Karpas-422 (cell line): Measurements from ENCODE around the gene TCEAL3. TPM values are rescaled to one million over a fixed set of nuclear protein-coding genes. Genes with fewer than 3 reads are reported as not detected.
A peak's percentile ranks its signal among the peaks of the same experiment; 100 is the strongest.

Experiments used
- DNase-seq: peaks from one replicate; pipeline ENCODE4 v3.0.0-alpha.2; 2015
- H2AFZ ChIP-seq: fragments of 200-600 bp; sonication (generic); 2 replicates; pipeline ENCODE4 v1.6.1; 2014; ENCODE audit warnings: antibody characterized with exemption, low read length, mixed read lengths
- H3K27ac ChIP-seq: fragments of 200-600 bp; sonication (generic); 2 replicates; pipeline ENCODE4 v1.5.1; 2014; ENCODE audit warnings: mild to moderate bottlenecking, low read length, moderate library complexity
- H3K27me3 ChIP-seq: fragments of 200-600 bp; sonication (generic); 2 replicates; pipeline ENCODE4 v1.6.1; 2014; ENCODE audit warnings: low read length, mixed read lengths
- H3K36me3 ChIP-seq: fragments of 200-600 bp; sonication (generic); 2 replicates; pipeline ENCODE4 v1.6.1; 2014; ENCODE audit warnings: low read length, mixed read lengths; ENCODE audit not compliant: insufficient read depth
- H3K4me1 ChIP-seq: fragments of 200-600 bp; sonication (generic); 2 replicates; pipeline ENCODE4 v1.6.1; 2014; ENCODE audit warnings: mild to moderate bottlenecking, low read length, mixed read lengths
- H3K4me2 ChIP-seq: fragments of 200-600 bp; sonication (generic); 2 replicates; pipeline ENCODE4 v1.6.1; 2014; ENCODE audit warnings: low read length, low read depth, mild to moderate bottlenecking; ENCODE audit not compliant: poor library complexity, severe bottlenecking
- H3K4me3 ChIP-seq: fragments of 200-600 bp; sonication (generic); 2 replicates; pipeline ENCODE4 v1.5.1; 2014; ENCODE audit warnings: mild to moderate bottlenecking, antibody characterized with exemption, low read length, mixed read lengths
- H3K79me2 ChIP-seq: fragments of 200-600 bp; sonication (generic); 2 replicates; pipeline ENCODE4 v1.6.1; 2014; ENCODE audit warnings: mild to moderate bottlenecking, low read length, mixed read lengths
- H3K9ac ChIP-seq: fragments of 200-600 bp; sonication (generic); 2 replicates; pipeline ENCODE4 v1.6.0; 2014; ENCODE audit warnings: low read length
- H3K9me2 ChIP-seq: fragments of 200-600 bp; sonication (generic), shearing (Covaris generic); replicated peaks from 2 replicates; pipeline ENCODE4 v1.6.0; 2014; ENCODE audit warnings: mild to moderate bottlenecking, low read length, moderate library complexity; ENCODE audit not compliant: insufficient read depth
- H3K9me3 ChIP-seq: fragments of 300-700, 200-600 bp; sonication (generic); 2 replicates; pipeline ENCODE4 v1.6.1; 2014; ENCODE audit warnings: low read length, mixed read lengths
- H4K20me1 ChIP-seq: fragments of 200-600 bp; sonication (generic); 2 replicates; pipeline ENCODE4 v1.6.1; 2014; ENCODE audit warnings: mild to moderate bottlenecking, antibody characterized with exemption, low read length, low read depth; ENCODE audit not compliant: insufficient read depth
- total RNA-seq: library from RNA; depleted of rRNA; stranded (reverse); fragments of >200 nt; shearing (Covaris generic); gene quantifications from 2 replicates; pipeline ENCODE4 v1.2.3, GENCODE V29; 2014; ENCODE audit warnings: low replicate concordance; rRNA removed

The TCEAL3 gene, protein sequence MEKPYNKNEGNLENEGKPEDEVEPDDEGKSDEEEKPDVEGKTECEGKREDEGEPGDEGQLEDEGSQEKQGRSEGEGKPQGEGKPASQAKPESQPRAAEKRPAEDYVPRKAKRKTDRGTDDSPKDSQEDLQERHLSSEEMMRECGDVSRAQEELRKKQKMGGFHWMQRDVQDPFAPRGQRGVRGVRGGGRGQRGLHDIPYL
- 1.8 and 6.9 TPM in 2 replicates for total RNA-seq

DNA sequence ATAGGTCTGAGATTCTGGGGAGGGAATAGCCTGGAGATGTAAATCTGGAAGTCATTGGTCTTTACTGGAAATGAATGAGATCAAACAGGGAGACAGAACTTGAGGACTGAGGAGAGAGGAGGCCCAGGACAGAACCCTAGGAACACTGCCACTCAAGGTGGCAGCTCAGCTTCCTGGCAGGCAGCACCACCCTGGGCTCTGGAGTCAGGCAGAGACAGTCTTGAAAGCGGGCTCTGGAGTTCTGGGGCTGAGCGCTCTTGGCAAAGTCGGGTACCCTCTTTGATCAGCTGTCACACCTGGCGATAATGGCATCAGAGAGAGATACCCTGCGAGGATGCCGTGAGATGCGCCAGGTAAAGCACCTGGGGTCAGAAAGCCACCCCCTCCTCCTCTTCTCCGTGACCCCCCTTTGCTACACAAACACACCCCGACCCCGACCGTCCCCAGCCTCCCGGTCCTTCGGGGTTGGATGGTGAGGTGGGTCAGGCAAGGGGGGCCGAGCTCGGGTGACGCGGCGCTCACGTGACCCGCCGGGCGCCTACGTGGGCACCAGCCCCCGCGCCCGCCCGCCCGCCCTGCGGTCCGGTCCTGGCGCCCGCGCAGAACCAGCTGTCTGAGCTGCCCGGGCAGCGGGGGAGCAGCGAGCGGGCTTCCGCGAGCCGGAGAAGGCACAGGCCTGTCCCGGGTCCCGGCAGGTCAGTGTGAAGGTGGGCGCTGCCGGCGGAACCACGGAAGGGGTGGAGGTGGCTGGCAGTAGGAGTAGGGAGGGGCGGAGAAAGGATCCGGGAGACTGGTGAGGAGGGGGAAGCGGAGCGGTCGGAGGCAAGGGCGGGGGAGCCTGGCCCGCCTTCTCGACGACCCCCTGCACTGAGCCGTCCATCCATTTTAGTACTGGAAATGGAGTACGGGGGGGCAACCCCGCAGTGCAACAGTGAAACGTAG is at the start of gene TCEAL3:
TCEAL3 (plus strand) TSS at position 600 of the 942 bp plus-strand sequence. CDS start 1,102 bp downstream, outside the sequence.
- H3K79me2 ChIP-seq: no peaks in the 10 kb centered on the region
- H3K27me3 ChIP-seq: no peaks in the 10 kb centered on the region
- peak within 1 kb of the TSS; percentile 70 for H3K4me2 ChIP-seq
- DNase-seq: no peak
- peak within 1 kb of the TSS; percentile 70 for H3K4me3 ChIP-seq
- H3K9me2 ChIP-seq: no peaks in the 10 kb centered on the region
- peak within 1 kb of the TSS; percentile 86 for H2AFZ ChIP-seq
- H3K27ac ChIP-seq: no peak within 1 kb of the TSS
- H3K9me3 ChIP-seq: no peaks in the 10 kb centered on the region
- H3K9ac ChIP-seq: peak within 1 kb of the TSS; percentile 67
- no peaks in the 10 kb centered on the region for H4K20me1 ChIP-seq
- no peaks in the 10 kb centered on the region for H3K36me3 ChIP-seq
- peaks cover 4% of the 10 kb centered on the region; the same call in 1 of the 2 replicates for H3K4me1 ChIP-seq

DNA sequence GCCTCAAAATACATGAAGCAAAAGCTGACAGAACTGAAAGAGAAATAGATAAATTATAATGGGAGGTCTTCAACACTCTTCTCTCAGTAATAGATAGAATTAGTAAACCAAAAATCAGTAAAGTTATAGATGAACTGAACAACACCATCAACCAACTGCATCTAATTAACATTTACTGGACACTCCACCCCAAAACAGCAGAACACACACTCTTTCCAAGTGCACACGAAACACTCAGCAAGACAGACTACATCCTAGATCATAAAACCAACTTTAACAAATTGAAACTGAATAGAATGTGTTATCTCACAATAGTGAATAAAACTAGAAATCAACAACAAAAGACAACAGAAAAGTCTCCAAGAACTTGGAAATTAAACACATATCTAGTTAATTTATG is 47.5 kb upstream of the TCEAL3 start:
- H3K27me3 ChIP-seq: no peaks in the 10 kb centered on the region
- no peaks in the 10 kb centered on the region for H3K9me3 ChIP-seq
- no peaks in the 10 kb centered on the region for H3K9me2 ChIP-seq
- no peak for DNase-seq
- no peak overlapping the region for H2AFZ ChIP-seq
- H4K20me1 ChIP-seq: no peaks in the 10 kb centered on the region
- H3K36me3 ChIP-seq: no peaks in the 10 kb centered on the region
- H3K4me2 ChIP-seq: no peak overlapping the region
- no peak overlapping the region for H3K9ac ChIP-seq
- no peaks in the 10 kb centered on the region for H3K79me2 ChIP-seq
- peaks cover 8% of the 10 kb centered on the region for H3K4me1 ChIP-seq
- H3K4me3 ChIP-seq: no peak overlapping the region
- H3K27ac ChIP-seq: no peak overlapping the region

GRCh38 chrX:103562801-103563200 is 45.0 kb upstream of the TCEAL3 start:
- no peaks in the 10 kb centered on the region for H3K9me3 ChIP-seq
- H3K4me3 ChIP-seq: no peak overlapping the region
- no peaks in the 10 kb centered on the region for H3K27me3 ChIP-seq
- no peak overlapping the region for H3K4me2 ChIP-seq
- no peaks in the 10 kb centered on the region for H3K9me2 ChIP-seq
- H4K20me1 ChIP-seq: no peaks in the 10 kb centered on the region
- H3K79me2 ChIP-seq: no peaks in the 10 kb centered on the region
- H3K27ac ChIP-seq: no peak overlapping the region
- H3K36me3 ChIP-seq: no peaks in the 10 kb centered on the region
- no peak for DNase-seq
- H2AFZ ChIP-seq: no peak overlapping the region
- H3K4me1 ChIP-seq: peaks cover 15% of the 10 kb centered on the region
- no peak overlapping the region for H3K9ac ChIP-seq

DNA sequence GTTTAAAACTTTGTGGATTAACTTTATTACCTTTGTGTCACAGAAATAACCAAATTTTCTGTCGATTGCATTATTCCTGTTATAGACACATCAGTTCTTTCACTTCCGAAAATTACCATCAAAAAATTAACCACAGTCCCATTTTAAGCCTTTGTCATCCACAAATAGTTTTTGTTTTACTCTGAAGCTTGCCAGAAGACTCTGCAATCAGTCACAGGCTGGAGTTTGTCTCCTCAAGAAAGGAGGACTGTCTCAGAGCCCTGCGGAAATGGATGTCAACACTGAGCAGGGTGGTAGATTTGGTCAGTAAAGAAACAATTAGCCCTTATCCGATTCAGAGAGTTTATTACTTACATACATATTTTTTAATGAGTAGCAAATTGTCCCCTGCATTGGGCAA is 42.6 kb upstream of the TCEAL3 start:
- H2AFZ ChIP-seq: no peak overlapping the region
- DNase-seq: peak; percentile 61
- peak overlapping the region; percentile 17; the same call in 1 of the 2 replicates for H3K9ac ChIP-seq

GRCh38 chrX:103565752-103566151 is 42.0 kb upstream of the TCEAL3 start:
- H3K4me2 ChIP-seq: peak overlapping the region; percentile 35
- H3K27ac ChIP-seq: no peak overlapping the region
- H3K27me3 ChIP-seq: no peaks in the 10 kb centered on the region
- H3K9me3 ChIP-seq: no peaks in the 10 kb centered on the region
- no peak overlapping the region for H3K4me3 ChIP-seq
- no peaks in the 10 kb centered on the region for H3K9me2 ChIP-seq
- peaks cover 15% of the 10 kb centered on the region for H3K4me1 ChIP-seq
- no peak overlapping the region for H3K9ac ChIP-seq
- no peaks in the 10 kb centered on the region for H3K79me2 ChIP-seq
- H4K20me1 ChIP-seq: no peaks in the 10 kb centered on the region
- no peaks in the 10 kb centered on the region for H3K36me3 ChIP-seq
- H2AFZ ChIP-seq: no peak overlapping the region
- no peak for DNase-seq

More for the DNA sequence above, 42.6 kb upstream of the TCEAL3 start:
- H3K4me1 ChIP-seq: peaks cover 15% of the 10 kb centered on the region
- no peak overlapping the region for H3K27ac ChIP-seq
- no peaks in the 10 kb centered on the region for H3K9me3 ChIP-seq
- H4K20me1 ChIP-seq: no peaks in the 10 kb centered on the region
- no peaks in the 10 kb centered on the region for H3K36me3 ChIP-seq
- no peaks in the 10 kb centered on the region for H3K79me2 ChIP-seq
- no peaks in the 10 kb centered on the region for H3K9me2 ChIP-seq
- no peaks in the 10 kb centered on the region for H3K27me3 ChIP-seq
- no peak overlapping the region for H3K4me3 ChIP-seq
- peak overlapping the region; percentile 35 for H3K4me2 ChIP-seq

GRCh38 chrX:103571121-103571520 is 36.6 kb upstream of the TCEAL3 start:
- H4K20me1 ChIP-seq: no peaks in the 10 kb centered on the region
- no peaks in the 10 kb centered on the region for H3K9me2 ChIP-seq
- no peaks in the 10 kb centered on the region for H3K36me3 ChIP-seq
- no peak overlapping the region for H2AFZ ChIP-seq
- no peaks in the 10 kb centered on the region for H3K79me2 ChIP-seq
- no peak overlapping the region for H3K4me2 ChIP-seq
- H3K9ac ChIP-seq: no peak overlapping the region
- H3K27me3 ChIP-seq: no peaks in the 10 kb centered on the region
- H3K4me1 ChIP-seq: no peaks in the 10 kb centered on the region
- no peaks in the 10 kb centered on the region for H3K9me3 ChIP-seq
- no peak overlapping the region for H3K4me3 ChIP-seq
- no peak for DNase-seq
- no peak overlapping the region for H3K27ac ChIP-seq

DNA sequence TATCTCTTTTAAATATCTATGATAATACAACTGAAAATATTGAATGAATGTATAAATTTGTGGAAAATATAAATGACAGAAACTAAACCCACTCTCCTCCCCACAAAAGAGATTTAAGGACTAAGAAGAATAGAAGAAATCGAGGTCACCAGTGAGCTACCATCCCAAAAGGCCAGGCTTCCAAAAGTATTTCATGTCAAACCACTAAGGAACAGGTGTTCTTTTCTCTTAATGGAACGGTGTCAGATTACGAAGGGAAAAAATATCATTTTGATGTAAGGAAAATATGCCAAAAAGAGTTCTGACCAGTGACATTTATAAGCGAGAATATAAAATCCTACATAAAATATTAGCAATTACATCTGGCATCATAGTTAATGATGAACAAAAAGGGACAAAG is 36.0 kb upstream of the TCEAL3 start:
- Histone ChIP-seq H3K36me3 (no peaks in the 10 kb centered on the region), H3K4me1 (no peaks in the 10 kb centered on the region), H2AFZ (no peak overlapping the region), H3K79me2 (no peaks in the 10 kb centered on the region), H3K4me2 (no peak overlapping the region), H3K4me3 (no peak overlapping the region), H3K9ac (no peak overlapping the region), H3K9me3 (no peaks in the 10 kb centered on the region), H4K20me1 (no peaks in the 10 kb centered on the region), H3K27me3 (no peaks in the 10 kb centered on the region), H3K27ac (no peak overlapping the region), H3K9me2 (no peaks in the 10 kb centered on the region)
- no peak for DNase-seq

GRCh38 chrX:103573202-103573601 is 34.6 kb upstream of the TCEAL3 start:
- no peaks in the 10 kb centered on the region for H3K79me2 ChIP-seq
- no peaks in the 10 kb centered on the region for H3K36me3 ChIP-seq
- no peaks in the 10 kb centered on the region for H4K20me1 ChIP-seq
- no peak overlapping the region for H3K27ac ChIP-seq
- no peak overlapping the region for H3K9ac ChIP-seq
- no peaks in the 10 kb centered on the region for H3K4me1 ChIP-seq
- H3K9me2 ChIP-seq: no peaks in the 10 kb centered on the region
- no peaks in the 10 kb centered on the region for H3K27me3 ChIP-seq
- H3K4me2 ChIP-seq: no peak overlapping the region
- H3K9me3 ChIP-seq: no peaks in the 10 kb centered on the region
- H3K4me3 ChIP-seq: no peak overlapping the region
- no peak for DNase-seq
- no peak overlapping the region for H2AFZ ChIP-seq
